GM20431 (cell line): ENCODE measurements around the gene MACROH2A1.

Source experiments
- in situ Hi-C: fragments of 300-500 bp; cut with MseI, MboI; formaldehyde crosslinking; loops from one replicate; pipeline ENCODE4 v1.15.0; 2020; ENCODE audit warnings: low sequenced_read_pairs; ENCODE audit not compliant: unreplicated experiment

The MACROH2A1 gene

DNA sequence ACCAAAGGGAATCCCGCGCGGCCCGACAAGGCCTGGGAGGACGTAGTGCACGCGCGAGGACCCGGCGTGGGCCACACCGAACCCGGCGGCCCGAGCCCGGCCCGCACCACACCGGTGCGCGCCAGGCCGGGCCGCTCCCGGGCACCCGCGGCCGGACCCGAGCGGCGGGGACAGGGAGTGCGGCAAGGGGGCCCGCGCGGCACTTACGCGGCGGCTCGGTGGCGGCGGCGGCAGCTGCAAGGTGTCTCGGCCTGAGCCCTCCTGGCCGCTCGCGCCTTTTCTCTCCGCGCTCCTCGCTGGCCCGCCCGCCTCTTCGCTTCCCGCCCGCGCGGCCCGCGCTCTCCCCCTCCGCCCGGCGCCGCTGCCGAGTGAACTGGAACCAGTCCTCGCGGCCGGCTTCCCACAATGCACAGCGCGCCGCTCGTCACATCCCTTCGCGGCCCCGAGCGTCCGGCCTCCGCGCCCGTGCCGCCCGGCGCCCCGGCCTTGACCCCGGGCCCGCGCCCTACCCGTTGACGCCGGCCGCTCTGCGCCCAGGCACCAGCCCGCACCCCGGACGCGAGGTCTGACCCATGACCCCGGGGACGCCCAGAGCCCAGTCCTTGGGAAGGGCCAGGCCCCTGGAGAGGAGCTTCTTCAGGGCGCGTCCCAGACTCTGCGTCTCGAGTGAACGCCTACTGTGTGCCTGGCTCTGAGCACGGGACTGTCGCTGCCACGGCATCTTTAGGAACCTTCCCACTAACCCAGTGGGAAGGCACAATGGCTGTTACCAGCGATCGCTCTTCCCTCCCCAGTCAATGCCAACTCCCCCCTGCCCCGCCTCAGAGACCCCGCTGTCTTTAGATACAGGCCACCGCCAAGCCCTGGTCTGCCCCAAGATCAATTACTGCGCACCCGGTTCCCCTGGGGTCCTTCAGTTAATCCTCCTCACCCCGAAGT, at the start of gene MACROH2A1:
MACROH2A1 (minus strand) TSS at position 377 of the 939 bp plus-strand sequence. CDS start 10,138 bp downstream, outside the sequence.
- in situ Hi-C loops: no loop called here

- in situ Hi-C loops: no loop called here
These were observed 49.2 kb upstream of the MACROH2A1 start for GRCh38 chr5:135448071-135448739.

DNA sequence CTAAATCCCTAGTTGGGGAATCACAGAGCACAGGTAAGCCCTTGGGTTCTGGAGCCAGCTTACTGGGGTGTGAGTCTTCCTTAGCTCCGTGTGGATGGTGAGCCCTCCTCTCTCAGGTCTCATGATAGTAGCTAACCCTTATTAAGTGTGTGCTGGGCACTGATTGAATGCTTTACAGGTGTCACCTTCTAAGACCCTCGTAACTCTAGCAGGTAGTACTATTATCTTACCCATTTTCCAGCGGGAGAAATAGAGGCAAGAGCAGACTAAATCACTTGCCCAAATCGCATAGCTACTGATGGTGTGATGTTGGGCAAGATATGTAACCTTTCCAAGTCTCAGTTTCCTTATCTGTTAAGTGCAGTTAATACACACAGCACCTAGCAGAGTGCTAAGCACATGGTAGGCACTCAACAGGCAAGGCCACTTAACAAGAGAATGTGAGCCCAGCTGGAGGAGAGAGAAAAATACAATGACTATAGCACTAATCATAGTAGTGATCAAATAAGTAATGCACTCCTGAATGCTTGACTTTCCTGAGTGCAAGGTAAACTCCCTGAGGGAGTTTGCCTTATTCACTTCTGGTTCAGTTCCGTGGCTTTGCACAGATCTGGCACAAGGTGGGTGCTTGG, 48.4 kb upstream of the MACROH2A1 start, which contains the start of gene DCANP1:
DCANP1 (minus strand) TSS at position 51 of the 632 bp plus-strand sequence. CDS start 240 bp downstream, outside the sequence.
- in situ Hi-C loops: no loop called here

GRCh38 chr5:135446615-135447014, 47.6 kb upstream of the MACROH2A1 start:
- in situ Hi-C loops: no loop called here

- in situ Hi-C loops: no loop called here
These were observed 47.2 kb upstream of the MACROH2A1 start for GRCh38 chr5:135446206-135446605.

- in situ Hi-C loops: no loop called here
These were observed 46.4 kb upstream of the MACROH2A1 start for GRCh38 chr5:135445306-135445985.

DNA sequence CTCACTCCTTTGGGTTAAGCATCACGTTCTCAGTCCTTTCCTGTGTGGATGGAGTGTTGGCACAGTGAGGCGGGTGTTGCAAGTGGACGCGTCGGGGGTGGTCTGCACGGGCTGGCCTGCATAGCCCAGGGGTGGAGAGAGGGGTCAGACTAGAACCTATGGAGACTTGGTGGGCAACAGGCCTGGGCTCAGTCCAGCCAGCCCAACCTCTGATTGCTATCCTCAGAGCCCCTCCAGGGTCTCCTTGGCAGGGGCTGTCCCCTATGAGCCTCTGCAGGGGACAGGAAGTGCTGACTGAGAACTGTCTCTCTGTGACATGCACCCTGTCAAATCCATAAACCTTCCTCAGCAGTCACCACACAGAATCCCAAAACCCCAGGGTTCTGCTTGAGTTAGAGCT, 45.9 kb upstream of the MACROH2A1 start:
- in situ Hi-C loops: no loop called here

DNA sequence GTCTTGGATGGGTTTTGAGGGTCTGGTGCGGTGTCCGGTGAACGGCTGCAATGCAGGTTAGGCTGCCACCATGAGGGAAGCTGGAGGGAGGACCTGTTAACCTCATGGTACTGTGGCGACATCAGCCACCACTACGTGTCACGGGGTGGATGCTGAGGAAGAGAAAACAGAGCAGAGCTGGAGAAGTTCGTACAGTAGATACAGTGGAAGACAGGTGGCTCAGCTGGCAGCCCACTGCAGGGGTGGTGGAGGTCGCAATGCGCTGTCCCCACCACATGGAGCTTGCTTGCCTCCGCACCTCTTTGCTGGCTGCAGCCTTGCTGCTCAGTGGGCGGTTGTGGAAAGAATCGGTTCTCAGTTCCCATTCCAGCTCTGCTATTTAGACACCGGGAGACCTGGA, 45.3 kb upstream of the MACROH2A1 start:
- in situ Hi-C loops: no loop called here

- in situ Hi-C loops: no loop called here
These were observed 44.3 kb upstream of the MACROH2A1 start for GRCh38 chr5:135443161-135443960.

DNA sequence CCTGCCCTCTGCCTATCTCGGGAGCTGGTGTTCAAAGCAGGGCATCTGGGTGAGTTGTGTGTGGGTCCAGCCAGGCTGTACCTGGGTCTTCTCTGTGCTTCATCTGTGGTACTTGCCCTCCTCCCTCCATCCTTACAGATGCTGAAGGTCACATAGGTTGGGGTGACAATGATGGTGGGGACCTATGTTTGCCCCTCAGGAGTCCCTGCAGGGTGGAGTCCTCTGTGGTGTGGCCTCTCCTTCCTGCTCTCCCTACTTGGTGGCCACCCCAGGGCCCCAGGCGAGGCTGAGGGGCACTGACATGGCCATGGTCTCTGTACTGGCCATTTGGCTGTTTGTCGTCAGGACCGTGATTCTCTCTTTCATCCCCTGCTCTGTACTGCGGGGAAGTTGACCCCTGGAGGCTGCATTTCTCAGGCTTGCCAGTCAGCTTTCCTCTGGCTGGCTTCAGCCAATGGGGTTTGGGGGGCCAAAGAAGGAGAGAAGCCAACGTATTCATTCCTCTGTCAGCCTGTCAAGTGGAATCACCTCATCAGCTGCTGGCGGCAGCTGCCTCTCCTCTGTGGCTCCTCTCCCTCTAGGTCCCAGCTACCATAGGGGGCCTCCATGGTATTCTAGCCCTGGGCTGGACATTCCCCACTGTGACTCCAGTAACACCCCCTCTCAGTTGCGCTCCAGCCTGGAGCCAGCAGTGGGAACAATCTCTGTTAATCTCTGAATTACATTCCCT, 43.6 kb upstream of the MACROH2A1 start:
- in situ Hi-C loops: no loop called here

DNA sequence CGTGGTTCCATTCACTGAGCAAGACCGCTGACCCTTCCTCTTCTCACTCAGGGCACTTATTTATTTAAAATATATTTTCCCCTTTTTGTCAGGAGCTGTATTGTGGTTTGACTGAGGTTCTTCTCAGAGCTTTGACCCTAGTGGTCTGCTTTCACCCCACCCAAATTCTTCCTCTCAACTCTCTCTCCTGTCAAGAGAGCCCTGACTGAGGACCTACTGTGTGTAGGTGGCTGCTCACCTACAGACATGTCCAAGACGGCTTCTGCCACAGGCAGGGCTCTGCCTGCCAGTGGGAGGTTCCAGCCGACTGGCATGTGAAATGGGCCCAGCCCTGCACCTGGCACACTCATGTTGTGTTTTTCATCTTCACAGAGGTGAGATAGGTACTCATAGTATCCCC, 42.9 kb upstream of the MACROH2A1 start:
- in situ Hi-C loops: no loop called here

DNA sequence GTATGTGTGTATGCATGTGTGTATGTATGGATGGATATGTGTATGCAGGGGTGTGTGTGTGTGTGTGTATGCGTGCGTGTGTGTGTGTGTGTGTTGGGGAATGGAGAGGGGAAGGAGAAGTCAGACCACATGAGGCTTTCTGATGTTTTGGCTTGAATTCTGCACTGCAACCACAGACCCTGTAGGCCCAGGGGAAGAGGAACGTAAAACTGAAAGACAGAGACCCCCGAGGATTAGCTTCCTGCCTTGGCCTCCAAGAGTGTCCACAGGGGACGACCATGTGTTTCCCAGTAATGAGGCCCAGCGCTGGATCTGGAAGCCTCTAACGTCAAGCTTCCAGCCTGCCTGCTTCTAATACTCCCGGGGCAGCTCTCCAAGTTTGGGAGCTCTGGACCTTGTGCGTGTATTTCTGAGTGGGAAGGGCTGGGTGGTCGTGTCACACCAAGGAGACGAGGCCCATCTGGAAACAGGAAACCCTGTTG, 42.4 kb upstream of the MACROH2A1 start:
- in situ Hi-C loops: no loop called here

DNA sequence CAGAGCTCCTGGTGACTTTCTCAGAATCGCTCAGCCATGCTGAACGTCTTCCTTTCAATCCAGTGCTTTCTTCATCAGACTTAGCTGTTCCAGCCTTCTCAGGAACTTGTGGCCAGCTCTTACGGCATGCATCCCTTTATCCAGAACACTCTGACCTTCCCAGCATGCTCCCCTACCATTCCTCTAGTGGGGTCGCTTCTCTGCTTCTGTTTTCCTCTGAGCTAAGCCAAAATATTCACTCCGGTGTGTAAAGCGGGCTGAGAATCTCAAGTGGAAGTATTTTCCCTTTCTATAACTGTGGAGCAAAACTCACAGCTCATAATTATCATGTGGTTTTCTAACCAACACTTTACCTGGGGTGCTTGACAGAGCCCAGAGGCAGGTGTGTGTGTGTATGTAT, 41.9 kb upstream of the MACROH2A1 start:
- in situ Hi-C loops: no loop called here

GRCh38 chr5:135439231-135440205, 40.5 kb upstream of the MACROH2A1 start:
- in situ Hi-C loops: no loop called here

GRCh38 chr5:135438636-135439221, 39.7 kb upstream of the MACROH2A1 start:
- in situ Hi-C loops: no loop called here

DNA sequence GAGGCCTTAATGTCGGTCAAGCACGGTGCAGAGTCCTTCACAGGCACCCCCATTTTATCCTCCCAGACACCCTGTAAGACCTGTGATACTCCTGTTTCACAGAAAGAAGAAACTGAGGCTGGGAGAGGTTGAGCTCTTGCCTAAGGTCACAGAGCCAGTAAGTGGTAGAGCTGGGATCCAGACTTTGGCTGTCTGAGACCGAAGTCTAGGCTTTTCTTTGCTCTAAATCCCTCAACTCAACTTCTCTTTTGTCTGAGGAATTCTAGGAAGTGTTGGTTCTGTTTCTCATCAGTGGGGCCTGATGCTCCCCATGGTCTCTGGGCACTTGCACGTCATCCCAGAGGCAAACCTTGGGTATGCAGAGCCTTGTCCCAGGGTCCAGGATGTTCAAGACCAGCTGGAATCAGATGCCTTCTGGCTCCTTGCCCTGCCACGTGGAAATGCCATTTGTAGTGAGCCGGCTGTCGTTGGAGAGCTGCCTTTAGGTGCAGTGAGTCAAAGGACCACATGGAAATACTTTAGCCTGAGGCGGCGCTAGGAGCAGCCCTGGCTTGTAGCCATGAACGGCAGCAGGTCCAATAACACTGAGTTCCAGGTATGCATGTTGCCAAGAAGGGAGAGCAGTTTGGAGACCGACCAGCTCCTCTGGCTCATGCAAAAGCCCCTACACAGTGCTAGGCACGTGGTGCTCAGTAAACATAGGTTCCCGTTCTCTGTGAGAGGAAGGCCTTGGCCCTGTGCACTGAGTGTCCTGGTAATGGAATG, 38.9 kb upstream of the MACROH2A1 start:
- in situ Hi-C loops: no loop called here
